Measurements from ENCODE around the gene SLC25A51.
"Not testable (repeated sequence)": the region's sequence is repeated elsewhere in the genome, so short reads cannot be mapped to it uniquely, and the experiment has no call there.

Gene SLC25A51

GRCh38 chr9:37919956-37920335 lies 16.0 kb upstream of the SLC25A51 start:
- no peak for DNase-seq (ENCODE audit: low spot score)

GRCh38 chr9:37919246-37919955 lies 15.5 kb upstream of the SLC25A51 start:
- no peak for DNase-seq (ENCODE audit: low spot score)

- no peak for DNase-seq (ENCODE audit: low spot score)
These were observed 14.8 kb upstream of the SLC25A51 start for GRCh38 chr9:37918665-37919170.

GRCh38 chr9:37917801-37918664 lies 14.1 kb upstream of the SLC25A51 start:
- DNase-seq (ENCODE audit: low spot score), result no peak

- DNase-seq (ENCODE audit: low spot score), result no peak
These were observed 13.4 kb upstream of the SLC25A51 start for GRCh38 chr9:37917313-37917731.

- DNase-seq (ENCODE audit: low spot score), result peak; percentile 73
These were observed 12.8 kb upstream of the SLC25A51 start for GRCh38 chr9:37916471-37917312.

GRCh38 chr9:37915911-37916470 lies 12.1 kb upstream of the SLC25A51 start:
- no peak for DNase-seq (ENCODE audit: low spot score)

- DNase-seq (ENCODE audit: low spot score), result no peak
These were observed 10.9 kb upstream of the SLC25A51 start for GRCh38 chr9:37914701-37915358.

- DNase-seq (ENCODE audit: low spot score), result no peak
These were observed 10.2 kb upstream of the SLC25A51 start for GRCh38 chr9:37914154-37914551.

- DNase-seq (ENCODE audit: low spot score), result peak; percentile 93
These were observed 9.7 kb upstream of the SLC25A51 start for GRCh38 chr9:37913480-37914153.

GRCh38 chr9:37911271-37911681 lies 7.3 kb upstream of the SLC25A51 start:
- no peak for DNase-seq (ENCODE audit: low spot score)

- no peak for DNase-seq (ENCODE audit: low spot score)
These were observed 6.3 kb upstream of the SLC25A51 start for GRCh38 chr9:37910271-37910670.

- not testable (repeated sequence) for DNase-seq (ENCODE audit: low spot score)
These were observed 5.9 kb upstream of the SLC25A51 start for GRCh38 chr9:37909836-37910235.

GRCh38 chr9:37909326-37909725 lies 5.4 kb upstream of the SLC25A51 start:
- no peak for DNase-seq (ENCODE audit: low spot score)

GRCh38 chr9:37908698-37909186 lies 4.8 kb upstream of the SLC25A51 start:
- no peak for DNase-seq (ENCODE audit: low spot score)

GRCh38 chr9:37908283-37908682 lies 4.4 kb upstream of the SLC25A51 start:
- DNase-seq (ENCODE audit: low spot score), result no peak

GRCh38 chr9:37906312-37907239 lies 2.6 kb upstream of the SLC25A51 start:
- no peak for DNase-seq (ENCODE audit: low spot score)

GRCh38 chr9:37905776-37906175 lies 1.8 kb upstream of the SLC25A51 start:
- no peak for DNase-seq (ENCODE audit: low spot score)

- DNase-seq (ENCODE audit: low spot score), result no peak
These were observed 1.2 kb upstream of the SLC25A51 start for GRCh38 chr9:37905131-37905505.

Measured in Ammon's horn (tissue), 1 donor.